GM12864 (cell line): Measurements from ENCODE around the gene ERGIC3.

ENCODE experiments used
- DNase-seq: peaks from one replicate; pipeline ENCODE4 v3.0.0-alpha.2; 2011; ENCODE audit warnings: low read depth
- H3K4me3 ChIP-seq: 2 replicates; pipeline ENCODE4 v1.5.1; 2011; ENCODE audit warnings: mild to moderate bottlenecking, low read depth, low read length, control low read depth
- CTCF ChIP-seq: IDR thresholded peaks from 2 replicates; pipeline ENCODE4 v1.5.1; 2011; ENCODE audit warnings: low read depth, mild to moderate bottlenecking, moderate library complexity, low read length, control low read depth, inconsistent platforms; ENCODE audit errors: missing control alignments

ERGIC3 gene

GRCh38 chr20:35575958-35576357 is 34.1 kb downstream of the ERGIC3 start:
- no peak for TF ChIP-seq CTCF
- no peak overlapping the region for H3K4me3 ChIP-seq
- DNase-seq: no peak

GRCh38 chr20:35576816-35577215 is 34.9 kb downstream of the ERGIC3 start:
- H3K4me3 ChIP-seq: no peak overlapping the region

GRCh38 chr20:35578469-35578868 is 36.6 kb downstream of the ERGIC3 start:
- no peak for DNase-seq
- no peak overlapping the region for H3K4me3 ChIP-seq
- TF ChIP-seq CTCF: no peak

More at GRCh38 chr20:35576816-35577215, 34.9 kb downstream of the ERGIC3 start:
- no peak for TF ChIP-seq CTCF
- DNase-seq: no peak

- H3K4me3 ChIP-seq: no peak overlapping the region
- no peak for DNase-seq
- no peak for TF ChIP-seq CTCF
These were observed 37.3 kb downstream of the ERGIC3 start for GRCh38 chr20:35579196-35579595.

GRCh38 chr20:35582131-35582530 is 40.3 kb downstream of the ERGIC3 start:
- no peak for DNase-seq
- TF ChIP-seq CTCF: no peak
- no peak overlapping the region for H3K4me3 ChIP-seq

- TF ChIP-seq CTCF: no peak
- no peak overlapping the region for H3K4me3 ChIP-seq
- no peak for DNase-seq
These were observed 41.0 kb downstream of the ERGIC3 start for GRCh38 chr20:35582741-35583404.
